ENCODE results near the gene CDK13.

DNA sequence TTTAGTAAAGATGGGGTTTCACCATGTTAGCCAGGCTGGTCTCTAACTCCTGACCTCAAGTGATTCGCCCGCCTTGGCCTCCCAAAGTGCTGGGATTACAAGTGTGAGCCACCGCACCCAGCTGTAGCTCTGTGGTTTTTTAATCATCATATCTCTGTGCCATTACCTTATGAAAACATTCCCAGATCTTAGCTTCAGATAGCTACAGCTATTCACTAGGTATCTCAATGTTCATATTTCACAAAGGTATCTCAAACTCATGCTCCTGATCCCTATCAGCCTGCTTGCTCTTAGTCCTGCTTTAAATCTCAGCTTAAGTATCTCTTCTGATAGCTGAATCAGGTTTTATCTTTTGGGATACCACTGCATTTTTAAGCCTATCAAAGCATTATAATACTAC is 74.8 kb downstream of the CDK13 start:
- TF ChIP-seq MYC (IDR thresholded peaks at IDR 0.05; ENCODE audit: low read depth, low read length) (no peak), POLR2A (IDR thresholded peaks at IDR 0.05; ENCODE audit: low read depth, low read length) (no peak), EZH2 (IDR thresholded peaks at IDR 0.05; ENCODE audit: borderline replicate concordance, low read depth, low read length, severe bottlenecking) (no peak), POLR2AphosphoS5 (IDR thresholded peaks at IDR 0.05; ENCODE audit: insufficient read depth, low read depth, low read length) (no peak), JUN (IDR thresholded peaks at IDR 0.05; ENCODE audit: borderline replicate concordance, insufficient read depth, insufficient read length, low read depth) (no peak)
- TF ChIP-seq, protein P1, sequence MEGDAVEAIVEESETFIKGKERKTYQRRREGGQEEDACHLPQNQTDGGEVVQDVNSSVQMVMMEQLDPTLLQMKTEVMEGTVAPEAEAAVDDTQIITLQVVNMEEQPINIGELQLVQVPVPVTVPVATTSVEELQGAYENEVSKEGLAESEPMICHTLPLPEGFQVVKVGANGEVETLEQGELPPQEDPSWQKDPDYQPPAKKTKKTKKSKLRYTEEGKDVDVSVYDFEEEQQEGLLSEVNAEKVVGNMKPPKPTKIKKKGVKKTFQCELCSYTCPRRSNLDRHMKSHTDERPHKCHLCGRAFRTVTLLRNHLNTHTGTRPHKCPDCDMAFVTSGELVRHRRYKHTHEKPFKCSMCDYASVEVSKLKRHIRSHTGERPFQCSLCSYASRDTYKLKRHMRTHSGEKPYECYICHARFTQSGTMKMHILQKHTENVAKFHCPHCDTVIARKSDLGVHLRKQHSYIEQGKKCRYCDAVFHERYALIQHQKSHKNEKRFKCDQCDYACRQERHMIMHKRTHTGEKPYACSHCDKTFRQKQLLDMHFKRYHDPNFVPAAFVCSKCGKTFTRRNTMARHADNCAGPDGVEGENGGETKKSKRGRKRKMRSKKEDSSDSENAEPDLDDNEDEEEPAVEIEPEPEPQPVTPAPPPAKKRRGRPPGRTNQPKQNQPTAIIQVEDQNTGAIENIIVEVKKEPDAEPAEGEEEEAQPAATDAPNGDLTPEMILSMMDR (IDR thresholded peaks at IDR 0.05; ENCODE audit: extremely low read depth in 1 of 2, insufficient read depth in 1 of 2, low read depth in 1 of 2, low read length in 2 of 2): no peak
- TF ChIP-seq, protein P2, sequence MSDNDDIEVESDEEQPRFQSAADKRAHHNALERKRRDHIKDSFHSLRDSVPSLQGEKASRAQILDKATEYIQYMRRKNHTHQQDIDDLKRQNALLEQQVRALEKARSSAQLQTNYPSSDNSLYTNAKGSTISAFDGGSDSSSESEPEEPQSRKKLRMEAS (IDR thresholded peaks at IDR 0.05; ENCODE audit: insufficient read depth, insufficient read length): no peak
